Nephron (organoid): Measurements from ENCODE around the gene MCM9.
A peak's percentile ranks its signal among the peaks of the same experiment; 100 is the strongest.

ENCODE experiments used
- H3K27ac Mint-ChIP-seq, 3 experiments: 2 replicates each; pipeline ENCODE4 v1.8.0; 2020; ENCODE audit warnings: mixed read lengths in 3 of 3, mild to moderate bottlenecking in 2 of 3, moderate library complexity in 1 of 3
- H3K27me3 Mint-ChIP-seq: 2 replicates; pipeline ENCODE4 v1.8.0; 2021; ENCODE audit warnings: low read depth, mild to moderate bottlenecking, moderate library complexity, mixed read lengths
- H3K36me3 Mint-ChIP-seq: 2 replicates; pipeline ENCODE4 v1.8.0; 2020; ENCODE audit warnings: low read depth, mixed read lengths
- H3K4me1 Mint-ChIP-seq: 2 replicates; pipeline ENCODE4 v1.8.0; 2020; ENCODE audit warnings: mixed read lengths
- H3K4me3 Mint-ChIP-seq, 3 experiments: 2 replicates each; pipeline ENCODE4 v1.8.0; 2020; ENCODE audit warnings: mild to moderate bottlenecking in 3 of 3, mixed read lengths in 3 of 3, moderate library complexity in 2 of 3
- H3K9me3 Mint-ChIP-seq: 2 replicates; pipeline ENCODE4 v1.8.0; 2020; ENCODE audit warnings: mixed read lengths
- CTCF ChIP-seq, 3 experiments: fragments of 200-600 bp; sonication (generic); IDR thresholded peaks; one replicate each; pipeline ENCODE4 v1.5.0; 2021; ENCODE audit warnings: antibody characterized with exemption in 3 of 3; ENCODE audit not compliant: unreplicated experiment in 3 of 3

The MCM9 gene

GRCh38 chr6:118893064-118893806 is 41.7 kb downstream of the MCM9 start:
- no peak for TF ChIP-seq CTCF (IDR thresholded peaks at IDR 0.05; ENCODE audit: unreplicated experiment in 3 of 3)
- Mint-ChIP-seq H3K36me3 (peaks cover 6% of the 10 kb centered on the region), H3K4me1 (peaks cover 39% of the 10 kb centered on the region), H3K9me3 (no peaks in the 10 kb centered on the region), H3K27me3 (no peaks in the 10 kb centered on the region), H3K27ac (peak overlapping the region; percentile 99 to 100 (median 100)), H3K4me3 (peak overlapping the region; percentile 95 to 98 (median 96))

GRCh38 chr6:118892355-118892991 is 42.5 kb downstream of the MCM9 start:
- Mint-ChIP-seq H3K9me3 (no peaks in the 10 kb centered on the region), H3K36me3 (peaks cover 4% of the 10 kb centered on the region), H3K27ac (peak overlapping the region; percentile 99 to 100 (median 100)), H3K4me1 (peaks cover 32% of the 10 kb centered on the region), H3K4me3 (peak overlapping the region; percentile 95 to 98 (median 96)), H3K27me3 (no peaks in the 10 kb centered on the region)
- TF ChIP-seq CTCF (IDR thresholded peaks at IDR 0.05; ENCODE audit: unreplicated experiment in 3 of 3) = no peak

- no peaks in the 10 kb centered on the region for H3K9me3 Mint-ChIP-seq
- peak overlapping the region; percentile 99 to 100 (median 100) for H3K27ac Mint-ChIP-seq
Measured at GRCh38 chr6:118890997-118891790, 43.8 kb downstream of the MCM9 start.

GRCh38 chr6:118889163-118889562 is 45.8 kb downstream of the MCM9 start:
- peak overlapping the region in 1 of 3 experiments; percentile 24 for H3K27ac Mint-ChIP-seq
- no peak for TF ChIP-seq CTCF (IDR thresholded peaks at IDR 0.05; ENCODE audit: unreplicated experiment in 3 of 3)
- H3K36me3 Mint-ChIP-seq = peaks cover 4% of the 10 kb centered on the region
- H3K4me1 Mint-ChIP-seq = peaks cover 25% of the 10 kb centered on the region
- no peak overlapping the region for H3K4me3 Mint-ChIP-seq
- H3K27me3 Mint-ChIP-seq = no peaks in the 10 kb centered on the region
- H3K9me3 Mint-ChIP-seq = no peaks in the 10 kb centered on the region

More at GRCh38 chr6:118890997-118891790, 43.8 kb downstream of the MCM9 start:
- Mint-ChIP-seq H3K27me3 (no peaks in the 10 kb centered on the region), H3K36me3 (peaks cover 4% of the 10 kb centered on the region), H3K4me3 (peak overlapping the region in 1 of 3 experiments; percentile 98), H3K4me1 (peaks cover 29% of the 10 kb centered on the region)
- no peak for TF ChIP-seq CTCF (IDR thresholded peaks at IDR 0.05; ENCODE audit: unreplicated experiment in 3 of 3)

GRCh38 chr6:118886641-118887040 is 48.3 kb downstream of the MCM9 start:
- Mint-ChIP-seq H3K4me3 (no peak overlapping the region), H3K27ac (no peak overlapping the region), H3K9me3 (no peaks in the 10 kb centered on the region), H3K36me3 (peaks cover 4% of the 10 kb centered on the region), H3K4me1 (peaks cover 7% of the 10 kb centered on the region), H3K27me3 (no peaks in the 10 kb centered on the region)
- TF ChIP-seq CTCF (IDR thresholded peaks at IDR 0.05; ENCODE audit: unreplicated experiment in 3 of 3) = no peak
